Measurements from ENCODE around the gene CCL7.

Gene CCL7

GRCh38 chr17:34291721-34292348 lies 21.8 kb downstream of the CCL7 start:
- DNase-seq = no peak

- no peak for DNase-seq
Observed at GRCh38 chr17:34299027-34299426, 29.0 kb downstream of the CCL7 start.

- no peak for DNase-seq
Observed at GRCh38 chr17:34299956-34300577, 30.0 kb downstream of the CCL7 start.

- DNase-seq = no peak
Observed at GRCh38 chr17:34300652-34301370, 30.8 kb downstream of the CCL7 start.

GRCh38 chr17:34301986-34302385 lies 32.0 kb downstream of the CCL7 start:
- no peak for DNase-seq

GRCh38 chr17:34302636-34303035 lies 32.6 kb downstream of the CCL7 start:
- no peak for DNase-seq

GRCh38 chr17:34303606-34304005 lies 33.6 kb downstream of the CCL7 start:
- no peak for DNase-seq

- no peak for DNase-seq
Observed at GRCh38 chr17:34305061-34305460, 35.0 kb downstream of the CCL7 start.

GRCh38 chr17:34305606-34306005 lies 35.6 kb downstream of the CCL7 start:
- DNase-seq = no peak

- DNase-seq = no peak
Observed at GRCh38 chr17:34306466-34306865, 36.4 kb downstream of the CCL7 start.

- DNase-seq = no peak
Observed at GRCh38 chr17:34307110-34307509, 37.1 kb downstream of the CCL7 start.

GRCh38 chr17:34308371-34308770 lies 38.4 kb downstream of the CCL7 start:
- no peak for DNase-seq

- DNase-seq = no peak
Observed at GRCh38 chr17:34311291-34311690, 41.3 kb downstream of the CCL7 start.

- DNase-seq = no peak
Observed at GRCh38 chr17:34312080-34312479, 42.1 kb downstream of the CCL7 start.

GRCh38 chr17:34313164-34313563 lies 43.1 kb downstream of the CCL7 start:
- DNase-seq = no peak

- DNase-seq = no peak
Observed at GRCh38 chr17:34314279-34314678, 44.3 kb downstream of the CCL7 start.

GRCh38 chr17:34318474-34318873 lies 48.5 kb downstream of the CCL7 start:
- peak; percentile 3 for DNase-seq

- DNase-seq = no peak
Observed at GRCh38 chr17:34319039-34319483, 49.0 kb downstream of the CCL7 start, which contains the start of gene CCL8. CCL8 (plus strand) TSS chr17:34319435; CDS start chr17:34319502, 67 bp downstream.
